ENCODE data around the gene ZNF624. TPM values are rescaled to one million over a fixed set of nuclear protein-coding genes. Genes with fewer than 3 reads are reported as not detected.

Gene ZNF624
- total RNA-seq, 2 experiments from 2014 or later = 4.4 to 5.6 TPM

GRCh38 chr17:16652847-16653366 is 743 bp downstream of the ZNF624 start:
- POLR2A ChIA-PET = interaction anchor here (1.2 kb wide), 1 partner anchor 116 kb away, joined by 6 read pairs; no protein-coding TSS in a partner anchor
- H3K27ac Mint-ChIP-seq = peak overlapping the region; percentile 40
- CTCF ChIA-PET = interaction anchor here (0.8 to 1.2 kb wide), 2 partner anchors 11 to 64 kb away, joined by 3 to 5 read pairs; no protein-coding TSS in a partner anchor
- peaks cover 3% of the 10 kb centered on the region for H3K36me3 Mint-ChIP-seq (ENCODE audit: low read depth)
- H3K9me3 Mint-ChIP-seq = no peaks in the 10 kb centered on the region
- peak overlapping the region; percentile 71 for H3K4me3 Mint-ChIP-seq
- H3K4me1 Mint-ChIP-seq = peaks cover 13% of the 10 kb centered on the region
- H3K27me3 Mint-ChIP-seq = peaks cover 4% of the 10 kb centered on the region
- DNase-seq = no peak

GRCh38 chr17:16652252-16652651 is 1.4 kb downstream of the ZNF624 start:
- H3K27ac Mint-ChIP-seq = no peak overlapping the region
- DNase-seq = no peak
- H3K27me3 Mint-ChIP-seq = peaks cover 4% of the 10 kb centered on the region
- ChIA-PET POLR2A (interaction anchor here (1.2 kb wide), 1 partner anchor 116 kb away, joined by 6 read pairs; no protein-coding TSS in a partner anchor), CTCF (interaction anchor here (0.8 to 1.0 kb wide), 2 partner anchors 10 to 63 kb away, joined by 3 read pairs; no protein-coding TSS in a partner anchor)
- peak overlapping the region; percentile 22 for H3K4me3 Mint-ChIP-seq
- H3K4me1 Mint-ChIP-seq = peaks cover 13% of the 10 kb centered on the region
- H3K36me3 Mint-ChIP-seq (ENCODE audit: low read depth) = peaks cover 3% of the 10 kb centered on the region
- H3K9me3 Mint-ChIP-seq = no peaks in the 10 kb centered on the region

GRCh38 chr17:16649585-16649984 is 4.1 kb downstream of the ZNF624 start:
- no peak for DNase-seq
- Mint-ChIP-seq H3K27ac (no peak overlapping the region), H3K36me3 (ENCODE audit: low read depth) (peaks cover 14% of the 10 kb centered on the region), H3K4me1 (peaks cover 13% of the 10 kb centered on the region), H3K4me3 (no peak overlapping the region), H3K27me3 (peaks cover 3% of the 10 kb centered on the region), H3K9me3 (no peaks in the 10 kb centered on the region)
- CTCF ChIA-PET = interaction anchor here (1.0 kb wide), 1 partner anchor 65 kb away, joined by 3 read pairs; no protein-coding TSS in a partner anchor
- POLR2A ChIA-PET = no interaction called here

GRCh38 chr17:16639438-16639837 is 14.2 kb downstream of the ZNF624 start:
- peaks cover 32% of the 10 kb centered on the region for H3K36me3 Mint-ChIP-seq (ENCODE audit: low read depth)

GRCh38 chr17:16623282-16623681 is 30.4 kb downstream of the ZNF624 start:
- H3K27ac Mint-ChIP-seq = no peak overlapping the region
- no peak for DNase-seq
- no peak overlapping the region for H3K4me3 Mint-ChIP-seq
- H3K9me3 Mint-ChIP-seq = peaks cover 62% of the 10 kb centered on the region
- POLR2A ChIA-PET = no interaction called here
- H3K27me3 Mint-ChIP-seq = no peaks in the 10 kb centered on the region
- no peaks in the 10 kb centered on the region for H3K4me1 Mint-ChIP-seq
- CTCF ChIA-PET = interaction anchor here (1.2 kb wide), 1 partner anchor 34 kb away, joined by 3 read pairs; no protein-coding TSS in a partner anchor
- H3K36me3 Mint-ChIP-seq (ENCODE audit: low read depth) = peaks cover 50% of the 10 kb centered on the region

More at GRCh38 chr17:16639438-16639837, 14.2 kb downstream of the ZNF624 start:
- Mint-ChIP-seq H3K4me1 (no peaks in the 10 kb centered on the region), H3K9me3 (peaks cover 27% of the 10 kb centered on the region), H3K27ac (no peak overlapping the region), H3K27me3 (no peaks in the 10 kb centered on the region), H3K4me3 (no peak overlapping the region)
- ChIA-PET CTCF (interaction anchor here (0.9 kb wide), 1 partner anchor 51 kb away, joined by 3 read pairs; the partner anchor contains the start of gene CCDC144A), POLR2A (no interaction called here)
- DNase-seq = no peak

- POLR2A ChIA-PET = no interaction called here
- Mint-ChIP-seq H3K9me3 (peaks cover 60% of the 10 kb centered on the region), H3K4me3 (no peak overlapping the region), H3K4me1 (no peaks in the 10 kb centered on the region), H3K27ac (no peak overlapping the region), H3K36me3 (ENCODE audit: low read depth) (peaks cover 45% of the 10 kb centered on the region), H3K27me3 (no peaks in the 10 kb centered on the region)
- no peak for DNase-seq
- CTCF ChIA-PET = interaction anchor here (1.2 kb wide), 1 partner anchor 33 kb away, joined by 3 read pairs; no protein-coding TSS in a partner anchor
Measured at GRCh38 chr17:16622540-16623277, 30.9 kb downstream of the ZNF624 start.

- H3K27ac Mint-ChIP-seq = no peak overlapping the region
- H3K9me3 Mint-ChIP-seq = peaks cover 62% of the 10 kb centered on the region
- ChIA-PET POLR2A (no interaction called here), CTCF (no interaction called here)
- no peaks in the 10 kb centered on the region for H3K27me3 Mint-ChIP-seq
- peaks cover 18% of the 10 kb centered on the region for H3K36me3 Mint-ChIP-seq (ENCODE audit: low read depth)
- H3K4me3 Mint-ChIP-seq = no peak overlapping the region
- H3K4me1 Mint-ChIP-seq = no peaks in the 10 kb centered on the region
- DNase-seq = no peak
Measured at GRCh38 chr17:16617481-16618060, 36.1 kb downstream of the ZNF624 start.

GRCh38 chr17:16599537-16599936 is 54.1 kb downstream of the ZNF624 start:
- ChIA-PET CTCF (no interaction called here), POLR2A (no interaction called here)
- H3K27ac Mint-ChIP-seq = no peak overlapping the region
- no peak for DNase-seq
- H3K36me3 Mint-ChIP-seq (ENCODE audit: low read depth) = no peaks in the 10 kb centered on the region
- H3K4me3 Mint-ChIP-seq = no peak overlapping the region
- H3K9me3 Mint-ChIP-seq = peaks cover 17% of the 10 kb centered on the region
- no peaks in the 10 kb centered on the region for H3K4me1 Mint-ChIP-seq
- peaks cover 4% of the 10 kb centered on the region for H3K27me3 Mint-ChIP-seq

- ChIA-PET CTCF (no interaction called here), POLR2A (no interaction called here)
- Mint-ChIP-seq H3K9me3 (no peaks in the 10 kb centered on the region), H3K4me1 (peaks cover 2% of the 10 kb centered on the region), H3K27ac (no peak overlapping the region), H3K36me3 (ENCODE audit: low read depth) (no peaks in the 10 kb centered on the region), H3K4me3 (no peak overlapping the region), H3K27me3 (peaks cover 12% of the 10 kb centered on the region)
- DNase-seq = no peak
Measured at GRCh38 chr17:16593356-16594102, 60.1 kb downstream of the ZNF624 start.

GRCh38 chr17:16589097-16589969 is 64.3 kb downstream of the ZNF624 start:
- Mint-ChIP-seq H3K4me1 (peaks cover 7% of the 10 kb centered on the region), H3K27ac (no peak overlapping the region), H3K36me3 (ENCODE audit: low read depth) (peaks cover 3% of the 10 kb centered on the region), H3K27me3 (peaks cover 32% of the 10 kb centered on the region), H3K9me3 (peaks cover 4% of the 10 kb centered on the region), H3K4me3 (peak overlapping the region; percentile 65)
- ChIA-PET POLR2A (interaction anchor here (0.6 to 2.9 kb wide), 4 partner anchors 9 to 149 kb away, joined by 3 to 15 read pairs (median 3); no protein-coding TSS in a partner anchor), CTCF (interaction anchor here (0.5 to 3.2 kb wide), 16 partner anchors 15 to 266 kb away, joined by 3 to 34 read pairs (median 4); partner anchors contain the start of genes CCDC144A, ZNF287 and ZNF624)
- DNase-seq = peak; percentile 92

GRCh38 chr17:16585796-16586195 is 67.9 kb downstream of the ZNF624 start:
- H3K27ac Mint-ChIP-seq = no peak overlapping the region
- ChIA-PET POLR2A (interaction anchor here (1.4 kb wide), 1 partner anchor 50 kb away, joined by 4 read pairs; no protein-coding TSS in a partner anchor), CTCF (no interaction called here)
- no peak overlapping the region for H3K4me3 Mint-ChIP-seq
- peaks cover 33% of the 10 kb centered on the region for H3K27me3 Mint-ChIP-seq
- peaks cover 20% of the 10 kb centered on the region for H3K4me1 Mint-ChIP-seq
- H3K9me3 Mint-ChIP-seq = peaks cover 7% of the 10 kb centered on the region
- no peak for DNase-seq
- H3K36me3 Mint-ChIP-seq (ENCODE audit: low read depth) = peaks cover 4% of the 10 kb centered on the region
